HG03565 (cell line): Measurements from ENCODE around the gene IDI2.
"Not testable (repeated sequence)": the region's sequence is repeated elsewhere in the genome, so short reads cannot be mapped to it uniquely, and the experiment has no call there.

Experiments used
- ATAC-seq: cut with Tn5 transposase; IDR thresholded peaks from one replicate; pipeline ENCODE4 v1.9.1; 2021; ENCODE audit warnings: mild to moderate bottlenecking, moderate library complexity; ENCODE audit not compliant: unreplicated experiment

The IDI2 gene

GRCh38 chr10:1009947-1010346 is 15.7 kb downstream of the IDI2 start:
- not testable (repeated sequence) for ATAC-seq

GRCh38 chr10:1009071-1009494 is 16.6 kb downstream of the IDI2 start:
- no peak for ATAC-seq

- no peak for ATAC-seq
Observed at GRCh38 chr10:1007583-1007982, 18.1 kb downstream of the IDI2 start.

- no peak for ATAC-seq
Observed at GRCh38 chr10:1006573-1006972, 19.1 kb downstream of the IDI2 start.

GRCh38 chr10:1003884-1004670 is 21.6 kb downstream of the IDI2 start:
- ATAC-seq: no peak

GRCh38 chr10:1002425-1003006 is 23.1 kb downstream of the IDI2 start:
- no peak for ATAC-seq

GRCh38 chr10:997266-998022 is 28.2 kb downstream of the IDI2 start:
- no peak for ATAC-seq

GRCh38 chr10:996031-996430 is 29.6 kb downstream of the IDI2 start:
- ATAC-seq: no peak

GRCh38 chr10:995559-995926 is 30.1 kb downstream of the IDI2 start:
- no peak for ATAC-seq

GRCh38 chr10:994836-995558 is 30.7 kb downstream of the IDI2 start:
- ATAC-seq: no peak

GRCh38 chr10:992871-993270 is 32.8 kb downstream of the IDI2 start:
- no peak for ATAC-seq

- ATAC-seq: no peak
Observed at GRCh38 chr10:992467-992866, 33.2 kb downstream of the IDI2 start.

GRCh38 chr10:990808-991207 is 34.9 kb downstream of the IDI2 start:
- ATAC-seq: no peak

- ATAC-seq: no peak
Observed at GRCh38 chr10:988667-989545, 36.8 kb downstream of the IDI2 start.

GRCh38 chr10:987870-988666 is 37.6 kb downstream of the IDI2 start, which contains the start of gene GTPBP4:
Gene GTPBP4 (plus strand): TSS chr10:988434. CDS start chr10:988480, 46 bp downstream.
- ATAC-seq: peak; percentile 91

- ATAC-seq: no peak
Observed at GRCh38 chr10:987620-987869, 38.1 kb downstream of the IDI2 start.

GRCh38 chr10:986881-987619 is 38.6 kb downstream of the IDI2 start:
- no peak for ATAC-seq

- no peak for ATAC-seq
Observed at GRCh38 chr10:986137-986825, 39.4 kb downstream of the IDI2 start.
